BLaER1 (cell line): Measurements from ENCODE around the gene HOXA4.

Experiments
- H3K27ac ChIP-seq: shearing (Covaris generic); formaldehyde crosslinking; 2 replicates; pipeline ENCODE4 v1.8.1; 2022
- H3K27me3 ChIP-seq: shearing (Covaris generic); formaldehyde crosslinking; 2 replicates; pipeline ENCODE4 v1.8.1; 2022
- H3K36me3 ChIP-seq: shearing (Covaris generic); formaldehyde crosslinking; 2 replicates; pipeline ENCODE4 v1.8.1; 2022
- H3K4me1 ChIP-seq: shearing (Covaris generic); formaldehyde crosslinking; 2 replicates; pipeline ENCODE4 v1.8.1; 2022
- H3K4me2 ChIP-seq: shearing (Covaris generic); formaldehyde crosslinking; 2 replicates; pipeline ENCODE4 v1.8.1; 2022
- H3K4me3 ChIP-seq: shearing (Covaris generic); formaldehyde crosslinking; 2 replicates; pipeline ENCODE4 v1.8.1; 2022
- H3K9ac ChIP-seq: shearing (Covaris generic); formaldehyde crosslinking; 2 replicates; pipeline ENCODE4 v1.8.1; 2022
- H3K9me3 ChIP-seq: shearing (Covaris generic); formaldehyde crosslinking; 2 replicates; pipeline ENCODE4 v1.8.1; 2022
- H4K20me1 ChIP-seq: shearing (Covaris generic); formaldehyde crosslinking; 2 replicates; pipeline ENCODE4 v1.8.1; 2022
- Cebpa-rat ChIP-seq: shearing (Covaris generic); IDR thresholded peaks from 2 replicates; pipeline ENCODE4 v1.8.1; 2022

Gene HOXA4

GRCh38 chr7:27151931-27152815, 21.6 kb upstream of the HOXA4 start, which contains the start of gene HOXA3:
HOXA3 (minus strand) TSS chr7:27152583; CDS start chr7:27110640, 41,943 bp downstream.
- peak within 1 kb of the TSS; percentile 57 for H3K4me3 ChIP-seq

GRCh38 chr7:27151341-27151930, 20.9 kb upstream of the HOXA4 start:
- Histone ChIP-seq H3K27me3 (peaks cover 100% of the 10 kb centered on the region), H4K20me1 (peaks cover 58% of the 10 kb centered on the region), H3K36me3 (no peaks in the 10 kb centered on the region), H3K4me1 (peaks cover 22% of the 10 kb centered on the region), H3K4me3 (peak overlapping the region; percentile 57), H3K9ac (no peak overlapping the region), H3K9me3 (peaks cover 45% of the 10 kb centered on the region), H3K27ac (no peak overlapping the region), H3K4me2 (peak overlapping the region; percentile 77)
- no peak for TF ChIP-seq Cebpa-rat

More at GRCh38 chr7:27151931-27152815, 21.6 kb upstream of the HOXA4 start, which contains the start of gene HOXA3:
- H3K36me3 ChIP-seq, result no peaks in the 10 kb centered on the region
- peak within 1 kb of the TSS; percentile 77 for H3K4me2 ChIP-seq
- H3K27me3 ChIP-seq, result peaks cover 100% of the 10 kb centered on the region
- TF ChIP-seq Cebpa-rat, result no peak
- peaks cover 62% of the 10 kb centered on the region for H4K20me1 ChIP-seq
- H3K4me1 ChIP-seq, result peaks cover 22% of the 10 kb centered on the region
- H3K27ac ChIP-seq, result no peak within 1 kb of the TSS
- no peak within 1 kb of the TSS for H3K9ac ChIP-seq
- H3K9me3 ChIP-seq, result peaks cover 44% of the 10 kb centered on the region

- peaks cover 52% of the 10 kb centered on the region for H4K20me1 ChIP-seq
- H3K27me3 ChIP-seq, result peaks cover 100% of the 10 kb centered on the region
- H3K27ac ChIP-seq, result no peak overlapping the region
- peaks cover 45% of the 10 kb centered on the region for H3K9me3 ChIP-seq
- peak overlapping the region; percentile 57 for H3K4me3 ChIP-seq
- H3K9ac ChIP-seq, result no peak overlapping the region
- peak overlapping the region; percentile 77 for H3K4me2 ChIP-seq
- H3K4me1 ChIP-seq, result peaks cover 22% of the 10 kb centered on the region
- TF ChIP-seq Cebpa-rat, result no peak
- H3K36me3 ChIP-seq, result no peaks in the 10 kb centered on the region
Observed at GRCh38 chr7:27150568-27151340, 20.2 kb upstream of the HOXA4 start.

GRCh38 chr7:27149842-27150567, 19.4 kb upstream of the HOXA4 start:
- TF ChIP-seq Cebpa-rat, result no peak
- H3K27ac ChIP-seq, result no peak overlapping the region
- H3K9me3 ChIP-seq, result peaks cover 45% of the 10 kb centered on the region
- H3K27me3 ChIP-seq, result peaks cover 100% of the 10 kb centered on the region
- peak overlapping the region; percentile 57 for H3K4me3 ChIP-seq
- peaks cover 22% of the 10 kb centered on the region for H3K4me1 ChIP-seq
- no peak overlapping the region for H3K9ac ChIP-seq
- H4K20me1 ChIP-seq, result peaks cover 44% of the 10 kb centered on the region
- peak overlapping the region; percentile 77 for H3K4me2 ChIP-seq
- H3K36me3 ChIP-seq, result 0 out of 2 replicates have a peak, but pooled peaks cover 1% of the 10 kb centered on the region

- TF ChIP-seq Cebpa-rat, result no peak
- Histone ChIP-seq H3K9me3 (peaks cover 50% of the 10 kb centered on the region), H4K20me1 (peaks cover 34% of the 10 kb centered on the region), H3K4me2 (no peak overlapping the region), H3K9ac (no peak overlapping the region), H3K27ac (no peak overlapping the region), H3K27me3 (peaks cover 100% of the 10 kb centered on the region), H3K36me3 (0 out of 2 replicates have a peak, but pooled peaks cover 8% of the 10 kb centered on the region), H3K4me3 (peak overlapping the region; percentile 25; the same call in 1 of the 2 replicates), H3K4me1 (peaks cover 22% of the 10 kb centered on the region)
Observed at GRCh38 chr7:27148756-27149641, 18.4 kb upstream of the HOXA4 start.

GRCh38 chr7:27148031-27148755, 17.6 kb upstream of the HOXA4 start:
- Histone ChIP-seq H3K27ac (no peak overlapping the region), H3K4me1 (peaks cover 22% of the 10 kb centered on the region), H3K4me2 (no peak overlapping the region), H3K36me3 (peaks cover 13% of the 10 kb centered on the region), H3K4me3 (peak overlapping the region; percentile 25; the same call in 1 of the 2 replicates), H3K9ac (no peak overlapping the region), H3K27me3 (peaks cover 100% of the 10 kb centered on the region), H4K20me1 (peaks cover 26% of the 10 kb centered on the region), H3K9me3 (peaks cover 58% of the 10 kb centered on the region)
- TF ChIP-seq Cebpa-rat, result no peak

- TF ChIP-seq Cebpa-rat, result no peak
- Histone ChIP-seq H3K36me3 (peaks cover 20% of the 10 kb centered on the region), H3K9me3 (peaks cover 66% of the 10 kb centered on the region), H4K20me1 (peaks cover 18% of the 10 kb centered on the region), H3K4me1 (peaks cover 21% of the 10 kb centered on the region), H3K4me3 (peak within 1 kb of the TSS; percentile 25; the same call in 1 of the 2 replicates), H3K27ac (no peak within 1 kb of the TSS), H3K27me3 (peaks cover 100% of the 10 kb centered on the region), H3K4me2 (no peak within 1 kb of the TSS), H3K9ac (no peak within 1 kb of the TSS)
Observed at GRCh38 chr7:27147199-27148030, 16.9 kb upstream of the HOXA4 start, which contains the start of gene HOXA6. HOXA6 (minus strand) TSS chr7:27147774; CDS start chr7:27147749, 25 bp downstream.
